ENCODE results near the gene EPB42. TPM values are rescaled to one million over a fixed set of nuclear protein-coding genes. Genes with fewer than 3 reads are reported as not detected.

Gene EPB42
- total and polyA plus RNA-seq, 2 of the 4 experiments (the other 2 are of a cell fraction): not detected

- ATAC-seq (ENCODE audit: low read depth): no peak
- dilution Hi-C loops (cut with HindIII; ENCODE audit: low sequenced_read_pairs, unreplicated experiment) (no loop called here), intact Hi-C loops (cut with micrococcal nuclease) (loop anchor here (1.0 to 10.0 kb wide), 3 partner anchors 93 to 485 kb away; no protein-coding TSS in a partner anchor), in situ Hi-C loops (cut with MboI; ENCODE audit: low sequenced_read_pairs) (loop anchor here (5.0 kb wide), 1 partner anchor 95 kb away; no protein-coding TSS in a partner anchor)
- no peak overlapping the region for H4K8ac ChIP-seq (ENCODE audit: low read depth in 2 of 2, low read length in 2 of 2)
- H2BK15ac ChIP-seq (ENCODE audit: low read depth, low read length): no peak overlapping the region
- peaks cover 4% of the 10 kb centered on the region for H3K9me1 ChIP-seq (ENCODE audit: insufficient read depth, low read length)
- H2BK120ac ChIP-seq (ENCODE audit: low read depth, low read length): no peak overlapping the region
- peaks cover 10 to 13% of the 10 kb centered on the region in 2 experiments for H3K79me1 ChIP-seq (ENCODE audit: low read depth in 1 of 2, low read length in 2 of 2)
- no peak overlapping the region for H2AFZ ChIP-seq (replicated peaks; ENCODE audit: low read length, poor library complexity)
- H2AK5ac ChIP-seq (ENCODE audit: low read depth, low read length): no peak overlapping the region
- no peak overlapping the region for H3K9ac ChIP-seq (ENCODE audit: low read depth, low read length)
- no peak overlapping the region for H3K4me3 ChIP-seq (ENCODE audit: insufficient read depth, low read depth, low read length)
- no peaks in the 10 kb centered on the region for H4K20me1 ChIP-seq (ENCODE audit: insufficient read depth, low read length)
- no peak overlapping the region for H2BK20ac ChIP-seq (ENCODE audit: low read depth, low read length)
- H4K5ac ChIP-seq (ENCODE audit: low read depth, low read length): no peak overlapping the region
- no peak overlapping the region for H3K4me2 ChIP-seq (ENCODE audit: low read depth, low read length)
- no TSS peak for BruUV-seq (replicated peaks)
- no peak overlapping the region for H2BK5ac ChIP-seq (ENCODE audit: low read depth, low read length, poor library complexity, severe bottlenecking)
- CTCF ChIA-PET: no interaction called here
- peak; percentile 80 for DNase-seq
- TF ChIP-seq RAD21 (IDR thresholded peaks at IDR 0.05; ENCODE audit: low read length) (peak; percentile 71), USF2 (IDR thresholded peaks at IDR 0.05; ENCODE audit: low read depth, low read length) (no peak), CTCF (conservative IDR thresholded peaks at IDR 0.05; ENCODE audit: low read depth, low read length) (peak; percentile 82), SMC3 (IDR thresholded peaks at IDR 0.05; ENCODE audit: low read depth, low read length) (peak; percentile 76), MAFK (IDR thresholded peaks at IDR 0.05; ENCODE audit: low read depth, low read length) (no peak)
- H4K91ac ChIP-seq (ENCODE audit: insufficient read depth, low read depth, low read length): no peak overlapping the region
- H3K18ac ChIP-seq (ENCODE audit: low read depth, low read length): no peak overlapping the region
- POLR2A ChIA-PET (ENCODE audit: unreplicated experiment): no interaction called here
- no peak overlapping the region for H3K56ac ChIP-seq (ENCODE audit: extremely low read depth, insufficient read depth, low read length)
- H3K23ac ChIP-seq (ENCODE audit: low read depth, low read length): no peak overlapping the region
- H3K27ac ChIP-seq (ENCODE audit: insufficient read depth, low read length): no peak overlapping the region
- no peak overlapping the region for H3K14ac ChIP-seq (replicated peaks; ENCODE audit: low read depth, low read length)
- no peak overlapping the region for H3K4ac ChIP-seq (ENCODE audit: low read depth, low read length)
- no peaks in the 10 kb centered on the region for H3K27me3 ChIP-seq (ENCODE audit: control insufficient read depth, insufficient read depth, low read length)
- WGBS, 2 experiments (ENCODE audit: extremely low coverage in 2 of 2, insufficient read length in 1 of 2): no CpG with 5 or more reads among the region's 2 CpGs
- H3K36me3 ChIP-seq (ENCODE audit: control insufficient read depth, insufficient read depth, low read length): peaks cover 12% of the 10 kb centered on the region
- H2AK9ac ChIP-seq (replicated peaks; ENCODE audit: low read depth, low read length, poor library complexity): no peak overlapping the region
- H3K9me3 ChIP-seq (ENCODE audit: control insufficient read depth, insufficient read depth, low read length): no peaks in the 10 kb centered on the region
- H3K4me1 ChIP-seq (ENCODE audit: control insufficient read depth, insufficient read depth, low read length): no peaks in the 10 kb centered on the region
Observed at GRCh38 chr15:43187544-43188155, 33.2 kb downstream of the EPB42 start.

Data from IMR-90 (cell line).